HG03280 (cell line): Measurements from ENCODE around the gene C9orf72.
A peak's percentile ranks its signal among the peaks of the same experiment; 100 is the strongest.

Source experiments
- ATAC-seq: cut with Tn5 transposase; IDR thresholded peaks from one replicate; pipeline ENCODE4 v1.9.1; 2021; ENCODE audit warnings: mild to moderate bottlenecking, moderate library complexity; ENCODE audit not compliant: unreplicated experiment

Gene C9orf72

DNA sequence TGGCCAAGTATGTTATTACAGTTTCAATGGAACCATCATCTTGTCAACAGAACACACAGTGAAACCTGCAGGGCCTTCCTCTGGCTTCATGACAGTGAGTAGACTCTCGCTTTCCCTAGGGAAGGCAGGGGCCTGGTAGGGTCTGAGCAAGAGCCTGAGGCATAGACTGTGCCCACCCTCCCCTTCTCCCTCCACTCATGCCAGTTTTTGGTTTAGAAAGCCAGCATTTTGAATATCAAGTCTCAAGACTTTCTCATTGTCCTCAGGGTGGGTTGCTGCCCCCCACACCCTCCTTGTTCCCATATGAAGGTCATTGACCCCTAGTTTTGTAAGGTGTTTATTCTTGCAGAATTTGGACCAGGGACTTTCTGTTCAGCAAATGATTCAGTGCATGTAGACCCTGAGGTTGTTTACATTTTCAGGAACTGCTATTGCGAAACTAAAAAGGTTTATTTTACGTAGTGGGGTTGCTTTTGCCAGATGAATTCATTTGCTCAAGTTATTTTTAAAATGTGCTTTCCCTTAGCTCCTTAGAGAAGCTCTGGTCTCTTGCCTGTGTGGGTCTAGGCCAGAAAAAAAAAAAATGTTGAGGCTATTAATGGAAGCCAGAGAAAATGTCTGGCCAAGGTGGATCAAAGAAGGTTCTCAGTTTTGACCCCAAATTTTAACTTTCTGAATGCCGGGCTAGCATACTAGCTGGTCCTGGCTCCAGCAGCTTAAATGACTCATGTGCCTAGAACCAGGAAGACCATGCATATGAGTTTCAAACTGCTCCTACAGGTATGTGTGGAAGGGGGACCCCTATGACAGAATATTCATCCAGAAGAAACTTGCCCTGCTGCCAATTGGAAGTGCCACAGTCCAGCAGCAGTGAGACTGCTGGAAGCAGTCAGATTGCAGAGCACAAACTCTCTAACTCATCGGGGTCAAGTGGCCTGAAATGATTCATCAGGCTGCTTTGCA is 33.5 kb downstream of the C9orf72 start:
- ATAC-seq = no peak

DNA sequence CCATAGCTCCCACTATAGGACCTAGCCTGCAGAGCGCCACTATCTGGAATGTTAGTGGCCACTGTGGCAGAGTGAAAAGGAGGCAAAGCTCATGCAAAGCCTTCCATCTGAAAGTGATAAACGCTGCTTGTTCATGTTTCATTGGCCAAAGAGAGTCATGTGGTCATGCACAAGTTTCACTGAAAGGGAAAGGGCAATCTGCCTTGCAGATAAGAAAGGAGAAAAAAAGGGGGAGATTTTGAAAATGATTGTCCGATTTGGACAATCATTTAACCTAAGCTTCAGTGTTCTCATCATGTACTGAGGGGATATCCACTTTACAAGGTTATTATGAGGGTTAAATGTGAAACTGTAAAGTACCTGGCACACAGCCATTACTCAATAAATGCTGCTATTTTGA is 34.6 kb downstream of the C9orf72 start:
- no peak for ATAC-seq

DNA sequence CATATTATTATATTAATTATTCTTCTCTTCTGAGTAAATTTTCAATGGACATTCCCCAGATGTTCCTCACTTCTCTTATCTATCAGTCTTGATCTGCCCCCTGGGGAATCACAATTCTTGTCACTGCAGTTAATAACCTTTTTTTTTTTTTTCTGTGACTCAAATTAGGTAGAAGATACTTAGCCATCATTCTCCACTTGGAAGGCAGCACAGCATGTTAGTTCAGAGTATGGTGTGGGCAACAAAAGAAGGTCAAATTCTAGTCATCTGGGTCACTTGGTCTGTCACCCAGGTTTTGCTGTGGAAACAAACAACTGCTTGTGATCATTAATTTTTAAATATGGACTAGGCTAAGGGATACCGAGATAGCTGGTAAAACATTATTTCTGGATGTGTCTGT is 35.5 kb downstream of the C9orf72 start:
- no peak for ATAC-seq

DNA sequence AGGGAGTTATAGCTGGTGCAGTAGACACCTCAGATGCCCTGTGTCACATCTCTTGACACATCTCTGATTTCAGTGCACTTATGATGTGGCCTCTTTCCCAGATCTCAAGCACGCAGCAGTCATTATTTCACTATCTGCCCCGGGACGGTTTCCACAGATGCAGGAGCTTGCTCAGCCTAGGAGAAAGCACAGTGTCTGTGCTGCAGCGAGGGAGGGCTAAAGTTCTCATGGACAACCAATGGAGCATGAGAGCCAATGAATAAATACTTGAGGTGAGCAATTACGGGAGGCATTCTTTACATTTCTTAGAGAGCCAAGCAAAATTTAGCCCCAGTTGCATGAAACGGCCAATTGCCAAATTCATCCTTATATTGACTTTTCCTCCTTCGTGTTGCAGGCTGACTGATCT is 36.2 kb downstream of the C9orf72 start:
- no peak for ATAC-seq

DNA sequence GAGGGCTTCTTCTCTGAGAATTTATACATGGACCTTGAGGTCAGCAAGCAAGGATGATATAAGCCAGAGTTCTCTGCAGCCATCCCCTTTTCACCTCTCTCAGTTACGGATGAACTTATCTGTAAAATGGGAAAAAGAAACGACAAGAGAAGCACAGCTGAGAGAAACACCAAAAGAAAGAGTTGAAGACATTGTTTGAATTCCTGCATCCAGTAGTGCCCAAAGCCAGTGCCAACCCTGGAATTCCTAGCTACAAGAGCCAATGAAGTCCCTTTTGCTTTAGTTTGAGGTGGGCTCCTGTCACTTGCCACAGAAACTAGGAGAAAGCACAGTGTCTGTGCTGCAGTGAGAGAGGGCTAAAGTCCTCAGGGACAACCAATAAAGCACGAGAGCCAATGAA is 37.1 kb downstream of the C9orf72 start:
- ATAC-seq = no peak

DNA sequence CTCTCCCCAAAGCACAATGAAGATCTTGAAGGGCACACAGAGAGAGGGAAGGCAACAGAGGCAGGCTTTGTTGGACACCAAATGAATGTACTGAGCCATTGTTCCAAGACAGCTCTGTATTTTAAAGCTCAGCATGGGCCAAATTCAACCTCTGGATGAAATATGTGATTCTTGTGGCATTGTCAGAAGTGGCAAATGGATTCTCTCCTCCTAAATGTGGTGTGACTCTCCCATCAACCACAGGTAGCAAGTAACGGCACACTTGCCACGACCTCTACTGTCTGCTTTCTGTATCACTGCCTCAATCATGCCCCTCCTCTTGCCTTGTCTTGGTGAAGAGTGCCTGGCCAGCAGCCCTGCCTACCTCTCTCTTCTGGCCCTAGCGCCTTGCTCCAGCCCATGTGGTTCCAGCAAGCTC is 37.6 kb downstream of the C9orf72 start:
- peak; percentile 64 for ATAC-seq

DNA sequence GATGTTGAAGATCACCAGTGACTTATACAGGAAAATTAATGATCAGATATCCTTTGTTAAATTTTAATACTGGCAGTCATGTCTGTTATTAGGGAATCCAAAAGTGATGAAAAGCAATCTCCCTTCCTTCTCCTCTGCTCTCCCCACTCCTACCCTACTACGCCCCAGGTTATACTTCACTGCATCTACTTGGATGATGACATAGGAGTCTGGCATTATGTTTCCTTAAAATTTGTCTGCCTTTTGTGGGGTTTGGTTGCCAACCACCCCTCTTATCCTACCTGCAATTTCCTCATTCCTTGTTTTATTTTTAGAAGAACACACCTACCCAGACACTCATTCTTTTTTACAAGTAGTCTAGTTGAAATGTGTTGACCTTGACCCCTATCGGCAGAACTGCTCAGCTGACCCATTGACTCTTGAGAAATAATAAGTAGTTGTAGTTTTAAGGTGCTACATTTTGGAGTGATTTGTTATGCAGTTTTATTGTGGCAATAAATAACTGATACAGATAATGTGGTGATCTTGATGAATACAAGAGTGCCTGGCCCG is 38.5 kb downstream of the C9orf72 start:
- ATAC-seq = no peak

DNA sequence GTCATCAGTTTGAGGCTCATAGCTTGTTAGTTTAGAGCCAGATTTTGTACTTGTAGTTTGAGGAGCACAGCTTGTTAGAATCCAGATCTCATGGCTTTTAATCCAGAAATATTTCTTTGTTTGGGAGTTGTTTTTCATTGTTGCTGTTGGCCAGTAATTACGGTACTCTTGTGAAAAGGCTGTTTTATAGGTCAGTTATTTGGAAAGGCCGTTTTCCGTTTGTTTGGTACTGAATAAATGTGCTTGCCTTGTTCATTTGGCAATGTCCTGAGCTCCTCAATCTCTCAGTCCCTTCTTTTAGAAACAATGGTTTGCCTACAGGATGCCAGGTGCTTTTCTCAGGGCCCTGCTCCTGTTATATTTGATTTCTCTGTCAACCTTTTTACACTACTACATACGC is 39.1 kb downstream of the C9orf72 start:
- ATAC-seq = no peak

DNA sequence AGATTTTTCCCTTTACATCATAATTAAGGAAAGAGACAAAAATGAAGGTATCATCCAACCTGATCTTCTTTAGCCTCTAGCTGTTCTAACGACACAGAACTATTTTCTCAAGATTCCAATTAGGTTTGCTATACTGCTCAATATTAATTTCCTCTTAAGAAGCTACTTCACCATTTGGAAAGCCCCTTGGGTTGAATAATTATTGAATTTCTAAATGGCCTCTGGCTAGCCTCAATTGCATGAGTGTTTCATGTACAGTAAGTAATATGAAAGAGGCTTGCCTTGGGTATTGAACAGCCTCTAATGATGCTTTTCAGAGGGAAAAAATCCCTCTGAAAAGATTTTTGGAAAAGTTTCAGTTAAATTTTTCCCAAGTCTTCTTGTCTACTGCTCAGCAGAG is 40.0 kb downstream of the C9orf72 start:
- no peak for ATAC-seq

DNA sequence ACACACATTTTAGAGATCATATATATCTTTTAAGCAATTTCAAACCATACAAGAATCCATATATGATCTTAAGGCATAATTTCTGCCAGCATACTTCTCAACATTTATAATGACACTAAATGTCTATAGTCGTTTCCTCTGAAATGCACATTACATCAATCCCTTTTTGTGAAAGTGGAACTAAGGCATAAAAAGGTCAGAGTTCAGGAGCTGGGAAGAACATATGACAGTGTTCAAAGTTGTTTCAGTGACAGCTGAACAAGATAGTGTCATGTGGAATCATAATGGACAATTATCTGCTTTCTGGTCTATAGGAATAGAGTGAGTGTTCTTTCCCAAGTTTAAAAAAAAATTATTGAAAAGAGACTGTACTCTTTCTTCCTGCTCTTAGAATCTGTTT is 41.2 kb downstream of the C9orf72 start:
- ATAC-seq = no peak

DNA sequence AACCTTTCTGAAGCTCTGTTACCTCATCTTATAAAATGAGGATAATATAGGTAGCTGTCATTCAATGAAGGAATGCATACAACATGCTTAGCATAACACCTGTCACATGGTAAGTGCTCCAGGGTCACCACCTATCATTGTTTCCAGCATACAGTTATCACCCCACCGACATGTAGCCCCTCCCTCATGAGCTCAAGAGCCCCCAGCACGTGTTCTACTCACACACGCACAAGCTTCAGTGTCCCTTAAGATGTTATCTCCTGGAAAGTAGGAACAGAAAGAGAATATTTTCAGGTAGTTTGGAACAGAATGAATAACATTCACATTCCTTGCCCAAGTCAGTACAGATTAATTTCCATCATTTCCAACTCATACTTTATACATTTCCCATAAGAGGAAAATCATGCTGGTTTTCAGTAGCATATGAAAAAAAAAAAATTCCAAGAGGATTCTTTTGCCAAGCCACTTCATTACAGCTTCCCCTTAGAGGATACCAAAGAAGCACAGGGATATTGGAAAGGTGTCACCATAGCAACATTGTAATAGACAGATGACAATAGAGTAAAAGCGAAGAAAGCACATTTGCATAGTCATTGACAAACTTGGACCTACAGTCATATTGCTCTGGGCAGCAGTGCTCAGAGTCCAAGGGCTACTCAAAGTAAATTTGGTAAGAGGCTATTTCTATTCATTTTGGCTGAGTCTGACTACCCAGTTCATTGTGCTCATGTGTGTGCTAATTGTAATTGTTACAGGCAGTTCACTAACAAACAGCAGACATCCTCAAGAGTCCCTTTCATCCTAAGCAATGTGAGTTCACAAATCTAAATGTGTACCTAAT is 42.1 kb downstream of the C9orf72 start:
- no peak for ATAC-seq

DNA sequence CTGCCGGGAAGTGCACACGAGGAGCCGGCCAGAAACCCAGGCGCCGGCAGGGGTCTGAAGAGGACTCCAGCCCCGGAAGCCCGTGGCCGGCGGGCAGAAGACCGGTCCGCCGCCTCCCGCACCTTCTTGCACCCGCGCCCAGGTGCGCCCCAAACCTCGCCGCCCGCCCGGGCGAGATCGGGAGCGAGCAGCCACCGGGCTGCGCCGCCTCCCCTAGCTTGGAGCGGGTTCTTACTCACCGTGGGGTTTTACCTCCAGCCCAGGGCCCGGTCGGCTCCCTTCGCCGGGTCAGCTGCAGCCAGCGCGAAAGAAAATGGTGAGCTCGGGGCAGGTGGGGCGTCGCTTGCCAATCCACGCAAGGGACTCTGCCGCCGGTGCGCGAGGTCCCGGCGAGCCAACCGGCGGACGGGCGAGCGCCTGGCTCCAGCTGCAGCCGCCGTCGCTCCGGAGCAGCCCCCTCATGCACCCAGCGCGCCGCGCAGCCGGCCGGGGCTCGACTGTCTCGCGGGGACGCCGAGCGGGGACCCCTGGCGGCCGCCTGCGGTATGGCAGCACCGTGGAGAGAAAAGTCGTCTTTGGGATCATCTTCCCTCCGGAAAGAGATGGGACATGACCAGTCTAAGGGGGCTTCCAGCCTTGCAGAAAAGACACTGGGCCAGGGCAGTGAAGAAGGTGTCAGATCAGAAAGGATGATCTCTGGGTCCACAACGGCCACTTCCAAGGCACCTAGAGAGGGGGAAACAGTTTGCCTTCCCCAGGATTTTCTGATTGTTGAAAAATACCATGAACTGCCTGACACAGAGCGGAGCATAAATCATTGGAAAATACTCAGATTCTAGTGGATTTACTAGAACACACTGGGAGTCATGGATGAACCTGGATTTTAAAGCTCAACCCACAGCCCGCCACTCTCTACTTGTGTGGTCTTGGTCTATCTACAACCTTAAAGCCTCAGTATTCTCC is 43.7 kb downstream of the C9orf72 start, which contains the start of gene MOB3B:
TSS of gene MOB3B (minus strand) at position 499 of the 963 bp plus-strand sequence. CDS start 74,264 bp downstream, outside the sequence.
- ATAC-seq = peak; percentile 78

DNA sequence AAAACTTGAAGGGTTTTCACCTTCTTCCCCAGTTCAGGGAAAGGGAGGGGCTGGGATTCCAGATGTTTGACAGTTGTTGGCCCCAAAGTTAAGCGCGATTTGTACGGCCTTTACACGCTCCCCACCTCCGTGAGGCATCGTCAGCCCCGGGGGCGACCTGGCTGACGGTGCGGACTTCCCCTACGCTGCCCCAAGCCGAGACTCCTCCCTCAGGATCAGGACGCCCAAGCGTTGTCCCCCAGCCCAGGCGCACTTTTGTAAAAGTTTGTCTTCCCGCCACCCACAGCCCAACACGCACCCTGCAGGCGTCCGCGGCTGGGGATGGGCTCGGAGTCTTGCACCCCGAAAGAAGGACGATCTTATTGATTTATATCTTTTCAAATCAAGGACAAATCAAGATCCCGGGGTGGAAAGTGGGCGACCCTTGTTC is 44.4 kb downstream of the C9orf72 start:
- peak; percentile 46 for ATAC-seq

DNA sequence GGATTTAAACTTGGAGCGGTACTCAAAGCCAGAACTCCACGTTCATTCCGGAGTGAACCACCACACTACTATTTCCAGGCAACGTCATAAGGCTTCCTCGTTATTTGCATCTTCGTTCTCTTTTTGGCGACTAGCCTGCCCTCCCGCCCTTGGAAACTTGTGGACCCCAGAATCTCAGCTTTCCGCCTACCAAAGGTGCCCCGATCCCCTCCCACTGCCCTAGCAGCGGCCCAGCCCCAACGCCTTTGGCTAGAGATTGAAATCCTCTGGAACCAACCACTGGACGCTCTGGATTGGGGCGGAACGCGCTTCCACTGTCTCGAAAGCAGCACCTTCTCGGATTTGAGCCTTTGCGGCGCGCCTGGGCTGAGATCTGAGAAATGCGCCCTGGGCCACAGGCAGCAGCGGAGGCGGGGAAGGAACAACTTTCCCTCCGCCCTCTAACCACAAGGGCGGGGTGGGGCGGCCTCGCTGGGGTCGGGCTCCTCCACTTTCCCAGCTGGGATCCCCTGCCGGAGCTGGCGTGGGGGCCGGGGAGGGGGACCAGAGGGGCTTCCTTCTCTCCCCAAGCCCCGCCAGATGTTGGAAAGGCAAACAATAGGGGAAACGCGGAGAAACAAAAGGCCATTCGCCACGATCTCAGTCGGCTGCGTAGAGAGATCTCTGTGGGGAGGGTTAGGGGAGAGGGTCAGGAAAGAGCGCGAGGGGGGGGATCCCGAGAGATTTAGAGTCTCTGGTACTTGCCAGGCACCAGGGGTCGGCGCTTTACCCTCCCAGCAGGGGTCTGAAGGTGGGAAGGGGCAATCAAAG is 45.0 kb downstream of the C9orf72 start:
- ATAC-seq = peak; percentile 37

DNA sequence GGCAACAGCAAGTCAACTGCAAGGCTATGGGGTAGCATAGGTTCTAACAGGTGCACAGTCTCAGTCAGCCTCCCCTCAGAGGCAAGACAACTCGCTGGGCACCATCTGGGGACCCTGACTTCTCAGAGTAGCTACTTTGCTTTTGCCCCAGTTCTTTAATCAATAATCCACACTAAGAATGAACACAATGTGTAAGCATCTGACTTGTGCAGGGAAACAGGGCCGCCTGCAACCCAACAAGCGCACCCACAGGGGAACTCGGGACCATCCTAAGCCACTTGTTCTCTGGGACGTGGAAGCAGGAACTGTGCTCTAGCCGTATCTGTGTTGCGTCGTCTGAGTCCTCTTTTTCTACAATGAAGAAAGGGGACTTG is 45.6 kb downstream of the C9orf72 start:
- ATAC-seq = no peak

DNA sequence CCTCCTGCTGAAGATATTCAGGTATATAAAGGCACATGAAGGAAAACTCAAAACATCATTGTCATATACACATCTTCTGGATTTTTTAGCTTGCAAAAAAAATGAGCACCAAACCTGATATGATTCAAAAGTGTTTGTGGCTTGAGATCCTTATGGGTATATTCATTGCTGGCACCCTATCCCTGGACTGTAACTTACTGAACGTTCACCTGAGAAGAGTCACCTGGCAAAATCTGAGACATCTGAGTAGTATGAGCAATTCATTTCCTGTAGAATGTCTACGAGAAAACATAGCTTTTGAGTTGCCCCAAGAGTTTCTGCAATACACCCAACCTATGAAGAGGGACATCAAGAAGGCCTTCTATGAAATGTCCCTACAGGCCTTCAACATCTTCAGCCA is 49.0 kb downstream of the C9orf72 start, which contains the start of gene IFNK:
TSS of gene IFNK (plus strand) at position 55 of the 400 bp plus-strand sequence. CDS start at position 102, 47 bp downstream.
- ATAC-seq = no peak

DNA sequence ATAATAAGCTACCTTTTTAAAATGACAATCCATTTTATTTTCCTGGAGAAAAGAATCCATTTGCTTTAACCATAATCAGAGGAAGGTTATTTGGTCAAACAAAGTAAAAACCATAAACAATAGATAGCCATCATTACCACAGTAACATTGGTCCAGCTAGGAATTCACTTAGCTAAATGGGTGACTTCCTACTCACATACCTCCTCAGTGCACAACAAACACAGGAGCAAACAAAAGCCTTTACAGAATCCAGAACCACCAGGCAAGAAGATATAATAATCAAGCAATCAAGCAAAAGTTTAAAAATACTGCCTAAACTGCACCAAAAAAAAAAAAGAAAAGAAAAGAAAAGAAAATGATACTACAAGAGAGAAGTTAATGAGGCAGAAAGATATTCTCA is 50.1 kb downstream of the C9orf72 start:
- no peak for ATAC-seq

DNA sequence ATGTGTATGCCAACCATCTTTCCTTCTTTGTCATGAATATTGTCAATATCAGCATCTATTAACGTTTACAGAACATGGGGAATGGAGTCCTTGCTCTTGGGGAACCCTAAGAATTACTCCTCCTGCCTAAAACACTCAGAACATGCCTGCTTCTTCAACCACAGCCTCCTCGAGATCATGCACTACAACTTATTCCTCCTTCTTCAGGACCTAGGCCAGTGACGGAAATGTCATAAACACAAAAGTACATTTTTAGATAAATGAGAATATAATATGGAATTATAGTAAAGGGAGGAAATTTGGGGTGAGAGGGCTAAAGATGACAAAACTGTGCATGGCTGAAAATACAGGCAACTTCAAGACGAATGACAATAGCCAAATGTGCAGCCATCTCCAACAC is 52.3 kb downstream of the C9orf72 start:
- ATAC-seq = no peak
